ENCODE measurements around the gene CCDC149.

CCDC149 gene

DNA sequence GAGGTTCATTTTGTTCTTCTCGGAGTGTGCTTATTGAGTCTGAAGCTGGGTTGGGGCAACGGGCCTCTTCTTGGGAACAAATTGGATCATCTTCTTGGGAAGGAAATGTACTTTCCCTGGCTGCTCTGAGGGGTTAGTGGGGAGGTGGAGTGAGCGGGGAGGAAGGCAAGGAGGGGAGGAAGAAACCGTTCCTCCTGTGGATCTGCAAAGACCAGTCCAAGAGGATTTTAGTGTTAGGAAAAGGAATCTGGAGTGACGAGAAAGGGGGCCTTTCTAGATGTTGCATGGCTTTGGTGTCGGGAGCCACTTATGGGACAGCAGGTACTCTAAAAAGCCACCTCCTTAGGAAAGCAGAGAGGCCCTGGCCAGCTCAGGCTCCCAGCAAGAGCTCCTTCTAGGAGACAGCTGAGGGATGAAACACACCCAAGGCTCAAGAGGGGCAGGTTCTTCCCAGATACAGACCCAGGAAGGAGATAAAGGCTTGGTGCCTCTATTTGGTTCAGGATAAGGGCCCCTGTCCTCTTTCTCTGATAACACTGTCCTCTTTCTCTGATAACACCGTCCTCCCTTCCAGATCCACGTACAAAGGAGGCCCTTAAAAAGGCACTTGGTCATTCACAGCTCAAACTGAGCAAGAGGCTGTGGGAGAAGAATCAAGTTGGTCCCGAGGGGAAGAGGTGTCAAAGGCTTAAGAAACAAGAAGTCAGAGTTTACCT, 117.0 kb downstream of the CCDC149 start:
- Histone ChIP-seq H3K9me3 (no peaks in the 10 kb centered on the region), H3K4me3 (ENCODE audit: low read depth, low read length) (no peak overlapping the region), H3K27me3 (no peaks in the 10 kb centered on the region), H3K4me1 (no peaks in the 10 kb centered on the region), H3K36me3 (no peaks in the 10 kb centered on the region)
- TF ChIP-seq, protein P1, sequence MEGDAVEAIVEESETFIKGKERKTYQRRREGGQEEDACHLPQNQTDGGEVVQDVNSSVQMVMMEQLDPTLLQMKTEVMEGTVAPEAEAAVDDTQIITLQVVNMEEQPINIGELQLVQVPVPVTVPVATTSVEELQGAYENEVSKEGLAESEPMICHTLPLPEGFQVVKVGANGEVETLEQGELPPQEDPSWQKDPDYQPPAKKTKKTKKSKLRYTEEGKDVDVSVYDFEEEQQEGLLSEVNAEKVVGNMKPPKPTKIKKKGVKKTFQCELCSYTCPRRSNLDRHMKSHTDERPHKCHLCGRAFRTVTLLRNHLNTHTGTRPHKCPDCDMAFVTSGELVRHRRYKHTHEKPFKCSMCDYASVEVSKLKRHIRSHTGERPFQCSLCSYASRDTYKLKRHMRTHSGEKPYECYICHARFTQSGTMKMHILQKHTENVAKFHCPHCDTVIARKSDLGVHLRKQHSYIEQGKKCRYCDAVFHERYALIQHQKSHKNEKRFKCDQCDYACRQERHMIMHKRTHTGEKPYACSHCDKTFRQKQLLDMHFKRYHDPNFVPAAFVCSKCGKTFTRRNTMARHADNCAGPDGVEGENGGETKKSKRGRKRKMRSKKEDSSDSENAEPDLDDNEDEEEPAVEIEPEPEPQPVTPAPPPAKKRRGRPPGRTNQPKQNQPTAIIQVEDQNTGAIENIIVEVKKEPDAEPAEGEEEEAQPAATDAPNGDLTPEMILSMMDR (IDR thresholded peaks at IDR 0.05; ENCODE audit: low read depth, low read length): no peak
- DNase-seq: no peak

DNA sequence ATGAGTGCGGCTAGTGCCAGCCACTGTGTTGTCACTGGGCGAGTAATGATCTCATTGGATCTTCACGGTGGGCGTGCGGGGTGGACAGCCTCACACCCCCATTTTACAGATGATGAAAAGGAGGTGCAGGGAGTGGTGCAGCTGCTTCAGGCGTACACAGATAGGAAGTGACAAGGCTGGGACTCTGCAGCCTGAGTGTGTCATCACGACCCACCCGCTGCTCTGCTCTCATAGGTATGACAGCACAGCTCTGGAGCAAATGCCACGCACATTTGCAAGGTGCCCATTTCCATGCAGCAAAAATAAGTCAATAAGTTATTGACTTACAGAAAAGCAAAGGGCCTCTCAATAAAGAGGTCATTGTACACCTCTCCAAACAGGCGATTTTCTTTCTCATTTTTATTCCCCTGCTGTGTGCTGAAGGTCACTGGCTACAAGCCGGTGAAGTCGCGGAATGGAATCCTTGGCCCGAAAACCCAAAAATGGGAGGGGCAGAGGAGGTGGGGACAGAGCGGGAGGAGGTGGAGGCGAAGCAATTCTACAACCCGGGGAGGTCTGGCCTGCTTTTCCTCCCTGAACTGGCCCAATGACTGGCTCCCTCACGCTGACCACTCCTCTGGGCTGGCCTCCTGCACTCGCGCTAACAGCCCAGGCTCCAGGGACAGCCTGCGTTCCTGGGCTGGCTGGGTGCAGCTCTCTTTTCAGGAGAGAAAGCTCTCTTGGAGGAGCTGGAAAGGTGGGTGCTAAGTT, 117.8 kb downstream of the CCDC149 start, which contains the start of gene SOD3:
TSS of gene SOD3 (plus strand) at position 658 of the 750 bp plus-strand sequence. CDS start 3,949 bp downstream, outside the sequence.
- Histone ChIP-seq H3K9me3 (no peaks in the 10 kb centered on the region), H3K4me3 (ENCODE audit: low read depth, low read length) (no peak within 1 kb of the TSS), H3K4me1 (no peaks in the 10 kb centered on the region), H3K27me3 (no peaks in the 10 kb centered on the region), H3K36me3 (no peaks in the 10 kb centered on the region)
- TF ChIP-seq, protein P1 (IDR thresholded peaks at IDR 0.05; ENCODE audit: low read depth, low read length): no peak
- no peak for DNase-seq

DNA sequence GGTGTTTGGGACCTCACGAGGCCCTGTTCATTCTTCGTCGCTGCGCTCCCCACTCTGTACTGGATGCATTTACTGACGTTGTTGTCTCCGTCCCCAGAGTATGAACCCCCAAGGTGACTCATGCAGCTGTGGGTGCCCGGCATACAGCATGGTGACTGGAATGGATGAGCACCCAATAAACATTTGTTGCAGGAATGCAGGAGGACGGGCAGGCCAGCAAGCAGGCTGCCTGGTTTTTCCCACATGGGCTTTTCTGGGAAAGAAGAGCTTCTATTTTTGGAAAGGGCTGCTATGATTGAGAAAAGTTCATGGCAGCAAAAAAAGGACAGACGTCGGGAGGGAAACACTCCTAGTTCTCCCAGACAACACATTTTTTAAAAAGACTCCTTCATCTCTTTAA, 118.4 kb downstream of the CCDC149 start:
- Histone ChIP-seq H3K36me3 (no peaks in the 10 kb centered on the region), H3K4me3 (ENCODE audit: low read depth, low read length) (no peak overlapping the region)

DNA sequence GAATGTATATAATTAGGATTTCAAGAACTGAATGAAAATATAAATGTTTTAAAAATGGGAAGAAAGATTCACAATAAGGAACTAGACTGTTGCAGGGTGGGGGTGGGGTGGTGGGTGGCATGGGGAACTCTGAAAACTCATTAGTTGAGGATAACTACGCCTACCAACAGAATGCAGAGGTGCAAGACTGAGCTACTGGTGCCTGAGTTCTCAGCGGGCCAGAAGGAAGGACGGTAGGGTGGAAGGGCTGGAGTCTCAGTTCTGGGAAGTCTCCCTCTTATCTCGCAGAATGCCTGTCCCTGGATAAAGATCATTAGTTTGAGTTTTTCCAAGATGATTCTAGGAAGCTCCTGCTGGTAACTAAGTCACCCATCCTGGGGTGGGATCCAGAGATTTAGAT, 118.8 kb downstream of the CCDC149 start:
- DNase-seq: no peak
- Histone ChIP-seq H3K27me3 (no peaks in the 10 kb centered on the region), H3K9me3 (no peaks in the 10 kb centered on the region), H3K4me1 (no peaks in the 10 kb centered on the region), H3K4me3 (ENCODE audit: low read depth, low read length) (no peak overlapping the region), H3K36me3 (no peaks in the 10 kb centered on the region)
- TF ChIP-seq, protein P1 (IDR thresholded peaks at IDR 0.05; ENCODE audit: low read depth, low read length): no peak

More for the DNA sequence above, 118.4 kb downstream of the CCDC149 start:
- H3K4me1 ChIP-seq: no peaks in the 10 kb centered on the region
- TF ChIP-seq, protein P1 (IDR thresholded peaks at IDR 0.05; ENCODE audit: low read depth, low read length): no peak
- H3K9me3 ChIP-seq: no peaks in the 10 kb centered on the region
- no peaks in the 10 kb centered on the region for H3K27me3 ChIP-seq
- no peak for DNase-seq

DNA sequence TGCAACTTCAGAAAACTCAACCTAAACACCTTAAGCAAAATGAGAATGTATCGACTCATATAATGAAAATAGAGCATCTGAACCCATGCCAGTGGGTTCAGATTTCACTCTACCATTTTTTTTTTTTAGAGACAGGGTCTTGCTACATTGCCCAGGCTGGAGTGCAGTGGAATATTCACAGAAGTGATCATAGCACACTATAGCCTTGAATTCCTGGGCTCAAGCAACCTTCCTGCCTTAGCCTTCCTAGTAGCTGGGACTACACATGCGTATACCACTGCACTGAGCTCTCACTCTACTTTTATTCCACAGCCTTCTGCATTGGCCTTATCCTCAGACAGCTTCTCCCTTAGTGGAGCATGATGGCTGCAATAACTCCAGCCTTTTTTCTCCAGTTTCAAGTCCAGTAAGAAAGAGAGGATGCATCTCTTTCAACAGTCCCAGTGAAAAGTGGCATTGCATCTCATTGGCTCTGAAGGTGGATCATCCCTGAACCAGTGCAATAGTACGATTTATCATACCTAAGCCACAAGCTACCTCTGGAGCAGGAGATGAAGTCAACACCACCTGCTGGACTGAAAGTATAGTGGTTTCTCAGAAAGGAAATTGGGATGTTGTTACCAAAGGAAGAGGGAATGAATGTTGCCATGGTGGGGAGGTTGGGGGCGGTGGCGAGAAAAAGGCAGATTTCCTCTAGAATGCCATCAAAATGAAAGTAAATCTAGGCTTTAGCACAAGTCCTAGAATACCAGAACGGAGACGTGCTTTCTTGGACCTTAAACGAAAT, 119.4 kb downstream of the CCDC149 start:
- Histone ChIP-seq H3K27me3 (no peaks in the 10 kb centered on the region), H3K9me3 (no peaks in the 10 kb centered on the region), H3K4me3 (ENCODE audit: low read depth, low read length) (no peak overlapping the region), H3K36me3 (no peaks in the 10 kb centered on the region), H3K4me1 (no peaks in the 10 kb centered on the region)
- TF ChIP-seq, protein P1 (IDR thresholded peaks at IDR 0.05; ENCODE audit: low read depth, low read length): no peak
- no peak for DNase-seq
